HG02678 (cell line): ENCODE results near the gene OR2F1.

Experiments used
- ATAC-seq: cut with Tn5 transposase; IDR thresholded peaks from one replicate; pipeline ENCODE4 v1.9.1; 2021; ENCODE audit warnings: mild to moderate bottlenecking, moderate library complexity; ENCODE audit not compliant: unreplicated experiment

OR2F1 gene

GRCh38 chr7:143953421-143953820 is 1.2 kb upstream of the OR2F1 start:
- ATAC-seq = no peak

GRCh38 chr7:143954135-143954534 is 509 bp upstream of the OR2F1 start:
- ATAC-seq = no peak

GRCh38 chr7:143958781-143959180 is 4.1 kb downstream of the OR2F1 start:
- no peak for ATAC-seq

- ATAC-seq = no peak
Measured at GRCh38 chr7:143960813-143961610, 6.4 kb downstream of the OR2F1 start.

- no peak for ATAC-seq
Measured at GRCh38 chr7:143965280-143965679, 10.6 kb downstream of the OR2F1 start.

GRCh38 chr7:143967398-143967797 is 12.8 kb downstream of the OR2F1 start:
- no peak for ATAC-seq

- ATAC-seq = no peak
Measured at GRCh38 chr7:143973870-143974416, 19.3 kb downstream of the OR2F1 start.

- ATAC-seq = no peak
Measured at GRCh38 chr7:143974459-143974858, 19.8 kb downstream of the OR2F1 start.

- ATAC-seq = no peak
Measured at GRCh38 chr7:143975617-143976016, 21.0 kb downstream of the OR2F1 start.

- ATAC-seq = no peak
Measured at GRCh38 chr7:143978585-143978984, 23.9 kb downstream of the OR2F1 start.

- ATAC-seq = no peak
Measured at GRCh38 chr7:143979359-143979758, 24.7 kb downstream of the OR2F1 start.

- ATAC-seq = no peak
Measured at GRCh38 chr7:143979998-143980397, 25.4 kb downstream of the OR2F1 start.

GRCh38 chr7:143980746-143981510 is 26.3 kb downstream of the OR2F1 start:
- no peak for ATAC-seq

- no peak for ATAC-seq
Measured at GRCh38 chr7:143983960-143984359, 29.3 kb downstream of the OR2F1 start.

GRCh38 chr7:143987513-143987912 is 32.9 kb downstream of the OR2F1 start:
- peak; percentile 43 for ATAC-seq

GRCh38 chr7:143988976-143989745 is 34.5 kb downstream of the OR2F1 start:
- ATAC-seq = no peak

- no peak for ATAC-seq
Measured at GRCh38 chr7:143992670-143993069, 38.0 kb downstream of the OR2F1 start.

GRCh38 chr7:143993924-143994323 is 39.3 kb downstream of the OR2F1 start:
- no peak for ATAC-seq

GRCh38 chr7:144000020-144000419 is 45.4 kb downstream of the OR2F1 start, which contains the start of gene OR6B1:
Gene OR6B1, plus strand, starts transcription at chr7:144000320. Its CDS starts 3,677 bp downstream, at chr7:144003997.
- ATAC-seq = no peak

GRCh38 chr7:144001543-144001942 is 46.9 kb downstream of the OR2F1 start:
- no peak for ATAC-seq

GRCh38 chr7:144004703-144005102 is 50.1 kb downstream of the OR2F1 start:
- no peak for ATAC-seq
